ENCODE measurements around the gene HPSE2. TPM values are rescaled to one million over a fixed set of nuclear protein-coding genes. Genes with fewer than 3 reads are reported as not detected.

The HPSE2 gene
- total RNA-seq (not detected), polyA plus RNA-seq (not detected), total RNA-seq (not detected)

- Histone ChIP-seq H3K9me3 (ENCODE audit: control insufficient read depth in 2 of 3, low read length in 3 of 3) (no peaks in the 10 kb centered on the region), H3K27me3 (ENCODE audit: control insufficient read depth in 2 of 2, insufficient read depth in 2 of 2, low read length in 2 of 2) (peaks cover 11% of the 10 kb centered on the region in 2 donors), H3K4me1 (ENCODE audit: control insufficient read depth in 2 of 2, insufficient read depth in 2 of 2, low read length in 2 of 2) (peaks cover 0 to 6% of the 10 kb centered on the region in 2 donors), H3K4me3 (ENCODE audit: low read length) (no peak within 1 kb of the TSS), H3K27ac (ENCODE audit: low read depth, low read length) (no peak within 1 kb of the TSS), H3K36me3 (ENCODE audit: control insufficient read depth in 2 of 3, insufficient read depth in 3 of 3, low read length in 3 of 3) (no peaks in the 10 kb centered on the region)
- Mint-ChIP-seq H3K4me3 (peak within 1 kb of the TSS; percentile 19 to 83 (median 72)), H3K36me3 (peaks cover 0 to 3% (median 0%) of the 10 kb centered on the region in 5 donors), H3K4me1 (peaks cover 12 to 41% (median 26%) of the 10 kb centered on the region in 7 donors), H3K27ac (peak within 1 kb of the TSS in 1 of 9 donors; percentile 2), H3K27me3 (peaks cover 72 to 90% (median 80%) of the 10 kb centered on the region in 5 donors), H3K9me3 (peaks cover 0 to 2% (median 0%) of the 10 kb centered on the region in 11 donors)
- CTCF ChIA-PET, result no interaction called here
- ATAC-seq (no peak), DNase-seq (no peak)
- intact Hi-C loops (cut with micrococcal nuclease), result no loop called here
- POLR2A ChIA-PET, result no interaction called here
Observed at GRCh38 chr10:99235658-99236626, at the start of gene HPSE2. HPSE2 (minus strand) TSS chr10:99235852.

DNA sequence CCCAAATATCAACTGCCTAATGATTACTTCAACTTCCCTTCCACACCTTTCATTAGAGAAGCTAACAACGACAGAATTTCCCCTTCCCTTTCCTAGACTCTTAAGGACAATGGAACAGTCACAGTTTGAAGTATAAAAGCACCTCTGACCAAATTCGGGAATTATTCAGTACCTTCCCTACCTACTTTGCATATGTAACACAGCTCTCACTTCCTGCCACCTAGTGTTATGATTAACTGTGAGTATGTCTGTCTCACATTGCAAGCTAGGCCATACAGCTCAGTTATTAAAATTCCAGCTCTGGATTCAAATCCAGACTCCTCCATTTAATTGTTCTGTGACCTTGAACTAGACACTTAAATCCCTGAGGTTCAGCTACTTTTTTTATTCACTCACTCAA, 44.8 kb upstream of the HPSE2 start:
- ChIA-PET POLR2A (no interaction called here), CTCF (no interaction called here)
- H3K4me3 ChIP-seq (ENCODE audit: low read length), result no peak overlapping the region
- Mint-ChIP-seq H3K27me3 (peaks cover 13 to 34% (median 26%) of the 10 kb centered on the region in 5 donors), H3K4me3 (no peak overlapping the region), H3K4me1 (no peaks in the 10 kb centered on the region), H3K36me3 (no peaks in the 10 kb centered on the region), H3K27ac (no peak overlapping the region), H3K9me3 (peaks cover 0 to 21% (median 11%) of the 10 kb centered on the region in 11 donors)
- intact Hi-C loops (cut with micrococcal nuclease), result no loop called here
- no peak overlapping the region for H3K27ac ChIP-seq (ENCODE audit: low read depth, low read length)
- H3K36me3 ChIP-seq (ENCODE audit: control insufficient read depth in 2 of 3, insufficient read depth in 3 of 3, low read length in 3 of 3), result no peaks in the 10 kb centered on the region
- H3K27me3 ChIP-seq (ENCODE audit: control insufficient read depth in 2 of 2, insufficient read depth in 2 of 2, low read length in 2 of 2), result peaks cover 0 to 4% of the 10 kb centered on the region in 2 donors
- H3K9me3 ChIP-seq (ENCODE audit: control insufficient read depth in 2 of 3, low read length in 3 of 3), result no peaks in the 10 kb centered on the region
- DNase-seq, result no peak
- ATAC-seq, result no peak
- H3K4me1 ChIP-seq (ENCODE audit: control insufficient read depth in 2 of 2, insufficient read depth in 2 of 2, low read length in 2 of 2), result no peaks in the 10 kb centered on the region

DNA sequence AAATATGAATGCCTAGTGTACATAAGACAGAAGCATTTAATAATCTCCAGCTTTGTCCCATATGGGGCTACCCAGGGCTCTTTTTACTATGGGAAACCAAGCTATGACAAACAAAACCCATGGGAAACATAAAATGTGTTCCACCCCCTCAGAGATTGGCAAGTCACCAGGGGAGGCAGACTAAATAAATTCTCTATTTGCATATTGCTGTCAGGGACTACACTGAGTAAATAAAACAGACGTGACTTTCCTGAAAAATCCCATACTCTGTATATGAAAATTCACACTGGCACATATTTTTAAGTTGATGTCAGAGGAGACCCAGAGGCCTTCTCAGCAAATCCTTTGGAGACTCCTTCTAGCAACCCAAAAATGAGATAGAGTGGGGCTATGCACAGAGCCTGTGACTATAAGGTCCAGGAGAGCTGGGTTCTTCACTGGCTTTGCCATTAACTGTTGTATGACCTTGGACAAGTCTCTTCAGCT, 44.0 kb upstream of the HPSE2 start:
- POLR2A ChIA-PET, result no interaction called here
- peaks cover 0 to 4% of the 10 kb centered on the region in 2 donors for H3K27me3 ChIP-seq (ENCODE audit: control insufficient read depth in 2 of 2, insufficient read depth in 2 of 2, low read length in 2 of 2)
- intact Hi-C loops (cut with micrococcal nuclease), result no loop called here
- ATAC-seq, result no peak
- H3K27me3 Mint-ChIP-seq, result peaks cover 13 to 36% (median 27%) of the 10 kb centered on the region in 5 donors
- peaks cover 0 to 21% (median 11%) of the 10 kb centered on the region in 11 donors for H3K9me3 Mint-ChIP-seq
- CTCF ChIA-PET, result no interaction called here
- H3K36me3 ChIP-seq (ENCODE audit: control insufficient read depth in 2 of 3, insufficient read depth in 3 of 3, low read length in 3 of 3), result no peaks in the 10 kb centered on the region
- H3K4me3 Mint-ChIP-seq, result no peak overlapping the region
- no peak for DNase-seq
- no peaks in the 10 kb centered on the region for H3K9me3 ChIP-seq (ENCODE audit: control insufficient read depth in 2 of 3, low read length in 3 of 3)
- H3K27ac ChIP-seq (ENCODE audit: low read depth, low read length), result no peak overlapping the region
- no peaks in the 10 kb centered on the region for H3K4me1 Mint-ChIP-seq
- H3K36me3 Mint-ChIP-seq, result no peaks in the 10 kb centered on the region
- H3K4me1 ChIP-seq (ENCODE audit: control insufficient read depth in 2 of 2, insufficient read depth in 2 of 2, low read length in 2 of 2), result no peaks in the 10 kb centered on the region
- no peak overlapping the region for H3K27ac Mint-ChIP-seq
- H3K4me3 ChIP-seq (ENCODE audit: low read length), result no peak overlapping the region

GRCh38 chr10:99276848-99277486, 41.3 kb upstream of the HPSE2 start:
- Histone ChIP-seq H3K4me1 (ENCODE audit: control insufficient read depth in 2 of 2, insufficient read depth in 2 of 2, low read length in 2 of 2) (no peaks in the 10 kb centered on the region), H3K36me3 (ENCODE audit: control insufficient read depth in 2 of 3, insufficient read depth in 3 of 3, low read length in 3 of 3) (no peaks in the 10 kb centered on the region), H3K27ac (ENCODE audit: low read depth, low read length) (no peak overlapping the region), H3K4me3 (ENCODE audit: low read length) (no peak overlapping the region), H3K27me3 (ENCODE audit: control insufficient read depth in 2 of 2, insufficient read depth in 2 of 2, low read length in 2 of 2) (peaks cover 0 to 4% of the 10 kb centered on the region in 2 donors), H3K9me3 (ENCODE audit: control insufficient read depth in 2 of 3, low read length in 3 of 3) (no peaks in the 10 kb centered on the region)
- Mint-ChIP-seq H3K27me3 (peaks cover 13 to 41% (median 27%) of the 10 kb centered on the region in 5 donors), H3K9me3 (peaks cover 0 to 3% (median 0%) of the 10 kb centered on the region in 11 donors), H3K36me3 (no peaks in the 10 kb centered on the region), H3K27ac (no peak overlapping the region), H3K4me1 (no peaks in the 10 kb centered on the region), H3K4me3 (no peak overlapping the region)
- ChIA-PET POLR2A (no interaction called here), CTCF (no interaction called here)
- intact Hi-C loops (cut with micrococcal nuclease), result loop anchor here in 1 of 2 donors (1.0 kb wide), 1 partner anchor 810 kb away; no protein-coding TSS in a partner anchor
- DNase-seq (no peak), ATAC-seq (no peak)

DNA sequence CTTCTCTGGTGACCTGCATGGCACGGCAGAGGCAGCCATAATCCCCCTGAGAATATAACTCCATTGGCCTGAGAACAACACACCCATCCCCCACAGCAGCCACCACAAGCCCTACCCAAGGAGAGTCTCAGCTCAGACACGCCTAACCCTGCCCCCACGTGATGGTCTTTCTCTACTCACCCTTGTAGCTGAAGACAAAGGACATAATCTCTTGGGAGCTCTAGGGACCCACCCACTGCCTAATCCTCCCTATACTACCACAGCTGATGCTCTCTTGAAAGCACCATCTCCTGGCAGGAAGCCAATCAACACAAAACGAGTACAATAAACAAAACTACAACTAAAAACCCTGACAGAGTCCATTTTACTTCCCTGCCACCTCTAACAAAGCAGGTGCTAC, 30.7 kb upstream of the HPSE2 start:
- Histone ChIP-seq H3K4me1 (ENCODE audit: control insufficient read depth in 2 of 2, insufficient read depth in 2 of 2, low read length in 2 of 2) (no peaks in the 10 kb centered on the region), H3K36me3 (ENCODE audit: control insufficient read depth in 2 of 3, insufficient read depth in 3 of 3, low read length in 3 of 3) (no peaks in the 10 kb centered on the region), H3K4me3 (ENCODE audit: low read length) (no peak overlapping the region), H3K27me3 (ENCODE audit: control insufficient read depth in 2 of 2, insufficient read depth in 2 of 2, low read length in 2 of 2) (no peaks in the 10 kb centered on the region), H3K27ac (ENCODE audit: low read depth, low read length) (no peak overlapping the region), H3K9me3 (ENCODE audit: control insufficient read depth in 2 of 3, low read length in 3 of 3) (no peaks in the 10 kb centered on the region)
- no peaks in the 10 kb centered on the region for H3K4me1 Mint-ChIP-seq
- intact Hi-C loops (cut with micrococcal nuclease), result no loop called here
- ATAC-seq (no peak), DNase-seq (no peak)
- H3K27me3 Mint-ChIP-seq, result peaks cover 0 to 37% (median 32%) of the 10 kb centered on the region in 5 donors
- H3K4me3 Mint-ChIP-seq, result no peak overlapping the region
- ChIA-PET CTCF (no interaction called here), POLR2A (no interaction called here)
- H3K36me3 Mint-ChIP-seq, result peaks cover 0 to 5% (median 0%) of the 10 kb centered on the region in 5 donors
- peaks cover 0 to 16% (median 7%) of the 10 kb centered on the region in 11 donors for H3K9me3 Mint-ChIP-seq
- no peak overlapping the region for H3K27ac Mint-ChIP-seq

GRCh38 chr10:99248824-99249223, 13.2 kb upstream of the HPSE2 start:
- no peak overlapping the region for H3K27ac ChIP-seq (ENCODE audit: low read depth, low read length)
- CTCF ChIA-PET, result interaction anchor here (1.6 kb wide), 1 partner anchor 782 kb away, joined by 7 read pairs; no protein-coding TSS in a partner anchor

More at GRCh38 chr10:99248824-99249223, 13.2 kb upstream of the HPSE2 start:
- H3K9me3 Mint-ChIP-seq, result peaks cover 0 to 21% (median 7%) of the 10 kb centered on the region in 11 donors
- Histone ChIP-seq H3K4me3 (ENCODE audit: low read length) (no peak overlapping the region), H3K27me3 (ENCODE audit: control insufficient read depth in 2 of 2, insufficient read depth in 2 of 2, low read length in 2 of 2) (no peaks in the 10 kb centered on the region), H3K4me1 (ENCODE audit: control insufficient read depth in 2 of 2, insufficient read depth in 2 of 2, low read length in 2 of 2) (no peaks in the 10 kb centered on the region), H3K9me3 (ENCODE audit: control insufficient read depth in 2 of 3, low read length in 3 of 3) (peaks cover 0 to 6% (median 0%) of the 10 kb centered on the region in 3 experiments), H3K36me3 (ENCODE audit: control insufficient read depth in 2 of 3, insufficient read depth in 3 of 3, low read length in 3 of 3) (no peaks in the 10 kb centered on the region)
- DNase-seq (no peak), ATAC-seq (no peak)
- H3K27me3 Mint-ChIP-seq, result peaks cover 6 to 53% (median 34%) of the 10 kb centered on the region in 5 donors
- H3K27ac Mint-ChIP-seq, result no peak overlapping the region
- H3K4me3 Mint-ChIP-seq, result no peak overlapping the region
- H3K36me3 Mint-ChIP-seq, result peaks cover 0 to 3% (median 0%) of the 10 kb centered on the region in 5 donors
- POLR2A ChIA-PET, result no interaction called here
- intact Hi-C loops (cut with micrococcal nuclease), result loop anchor here in 1 of 2 donors (5.0 kb wide), 1 partner anchor 502 kb away; no protein-coding TSS in a partner anchor
- H3K4me1 Mint-ChIP-seq, result no peaks in the 10 kb centered on the region
